ENCODE measurements around the gene CPA2. TPM values are rescaled to one million over a fixed set of nuclear protein-coding genes. Genes with fewer than 3 reads are reported as not detected.

CPA2 gene
- total RNA-seq, 1 experiment from 2014 or later: 0.90 TPM

GRCh38 chr7:130277763-130278643 is 11.3 kb downstream of the CPA2 start:
- Mint-ChIP-seq H3K27ac (no peak overlapping the region), H3K36me3 (no peaks in the 10 kb centered on the region), H3K4me1 (peaks cover 45% of the 10 kb centered on the region), H3K4me3 (no peak overlapping the region), H3K9me3 (no peaks in the 10 kb centered on the region), H3K27me3 (ENCODE audit: low read depth) (peaks cover 10% of the 10 kb centered on the region)
- ChIA-PET CTCF (interaction anchor here (0.8 to 1.6 kb wide), 11 partner anchors 14 to 214 kb away, joined by 3 to 8 read pairs (median 4); partner anchors contain the start of genes CPA4 and MEST), POLR2A (interaction anchor here (0.6 kb wide), 1 partner anchor 188 kb away, joined by 5 read pairs; no protein-coding TSS in a partner anchor)
- no peak for TF ChIP-seq CREB1 (CRISPR knock-in tag; IDR thresholded peaks at IDR 0.05)
- TF ChIP-seq MXD4 (CRISPR knock-in tag; IDR thresholded peaks at IDR 0.05; ENCODE audit: borderline replicate concordance): no peak
- no peak for TF ChIP-seq ZNF232 (CRISPR knock-in tag; IDR thresholded peaks at IDR 0.05)
- 0 out of 2 replicates have a peak, but pooled peaks have one; percentile 26 for TF ChIP-seq SP1 (CRISPR knock-in tag; conservative IDR thresholded peaks at IDR 0.05)
- TF ChIP-seq, protein P1, sequence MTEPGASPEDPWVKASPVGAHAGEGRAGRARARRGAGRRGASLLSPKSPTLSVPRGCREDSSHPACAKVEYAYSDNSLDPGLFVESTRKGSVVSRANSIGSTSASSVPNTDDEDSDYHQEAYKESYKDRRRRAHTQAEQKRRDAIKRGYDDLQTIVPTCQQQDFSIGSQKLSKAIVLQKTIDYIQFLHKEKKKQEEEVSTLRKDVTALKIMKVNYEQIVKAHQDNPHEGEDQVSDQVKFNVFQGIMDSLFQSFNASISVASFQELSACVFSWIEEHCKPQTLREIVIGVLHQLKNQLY (CRISPR knock-in tag; IDR thresholded peaks at IDR 0.05): no peak
- TF ChIP-seq NFE2L1 (CRISPR knock-in tag; IDR thresholded peaks at IDR 0.05): no peak
- TF ChIP-seq E2F4 (CRISPR knock-in tag; IDR thresholded peaks at IDR 0.05; ENCODE audit: borderline replicate concordance, low read depth): no peak
- TF ChIP-seq ZNF219 (CRISPR knock-in tag; IDR thresholded peaks at IDR 0.05; ENCODE audit: borderline replicate concordance): no peak
- TF ChIP-seq, protein P2, sequence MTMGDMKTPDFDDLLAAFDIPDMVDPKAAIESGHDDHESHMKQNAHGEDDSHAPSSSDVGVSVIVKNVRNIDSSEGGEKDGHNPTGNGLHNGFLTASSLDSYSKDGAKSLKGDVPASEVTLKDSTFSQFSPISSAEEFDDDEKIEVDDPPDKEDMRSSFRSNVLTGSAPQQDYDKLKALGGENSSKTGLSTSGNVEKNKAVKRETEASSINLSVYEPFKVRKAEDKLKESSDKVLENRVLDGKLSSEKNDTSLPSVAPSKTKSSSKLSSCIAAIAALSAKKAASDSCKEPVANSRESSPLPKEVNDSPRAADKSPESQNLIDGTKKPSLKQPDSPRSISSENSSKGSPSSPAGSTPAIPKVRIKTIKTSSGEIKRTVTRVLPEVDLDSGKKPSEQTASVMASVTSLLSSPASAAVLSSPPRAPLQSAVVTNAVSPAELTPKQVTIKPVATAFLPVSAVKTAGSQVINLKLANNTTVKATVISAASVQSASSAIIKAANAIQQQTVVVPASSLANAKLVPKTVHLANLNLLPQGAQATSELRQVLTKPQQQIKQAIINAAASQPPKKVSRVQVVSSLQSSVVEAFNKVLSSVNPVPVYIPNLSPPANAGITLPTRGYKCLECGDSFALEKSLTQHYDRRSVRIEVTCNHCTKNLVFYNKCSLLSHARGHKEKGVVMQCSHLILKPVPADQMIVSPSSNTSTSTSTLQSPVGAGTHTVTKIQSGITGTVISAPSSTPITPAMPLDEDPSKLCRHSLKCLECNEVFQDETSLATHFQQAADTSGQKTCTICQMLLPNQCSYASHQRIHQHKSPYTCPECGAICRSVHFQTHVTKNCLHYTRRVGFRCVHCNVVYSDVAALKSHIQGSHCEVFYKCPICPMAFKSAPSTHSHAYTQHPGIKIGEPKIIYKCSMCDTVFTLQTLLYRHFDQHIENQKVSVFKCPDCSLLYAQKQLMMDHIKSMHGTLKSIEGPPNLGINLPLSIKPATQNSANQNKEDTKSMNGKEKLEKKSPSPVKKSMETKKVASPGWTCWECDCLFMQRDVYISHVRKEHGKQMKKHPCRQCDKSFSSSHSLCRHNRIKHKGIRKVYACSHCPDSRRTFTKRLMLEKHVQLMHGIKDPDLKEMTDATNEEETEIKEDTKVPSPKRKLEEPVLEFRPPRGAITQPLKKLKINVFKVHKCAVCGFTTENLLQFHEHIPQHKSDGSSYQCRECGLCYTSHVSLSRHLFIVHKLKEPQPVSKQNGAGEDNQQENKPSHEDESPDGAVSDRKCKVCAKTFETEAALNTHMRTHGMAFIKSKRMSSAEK (CRISPR knock-in tag; IDR thresholded peaks at IDR 0.05; ENCODE audit: borderline replicate concordance): no peak
- TF ChIP-seq GABPB1 (CRISPR knock-in tag; IDR thresholded peaks at IDR 0.05): peak; percentile 63
- no peak for TF ChIP-seq PRRX2 (CRISPR knock-in tag; IDR thresholded peaks at IDR 0.05)
- TF ChIP-seq JAZF1 (CRISPR knock-in tag; IDR thresholded peaks at IDR 0.05): no peak
- no peak for TF ChIP-seq JUN (CRISPR knock-in tag; IDR thresholded peaks at IDR 0.05)
- no peak for TF ChIP-seq E2F1 (CRISPR knock-in tag; IDR thresholded peaks at IDR 0.05)
- no peak for TF ChIP-seq RELA (CRISPR knock-in tag; IDR thresholded peaks at IDR 0.05; ENCODE audit: borderline replicate concordance)
- TF ChIP-seq NR2C2 (CRISPR knock-in tag; IDR thresholded peaks at IDR 0.05): no peak
- no peak for TF ChIP-seq ZNF263 (CRISPR knock-in tag; IDR thresholded peaks at IDR 0.05; ENCODE audit: low read depth)
- no peak for TF ChIP-seq ARID4B (CRISPR knock-in tag; IDR thresholded peaks at IDR 0.05; ENCODE audit: borderline replicate concordance)
- DNase-seq (ENCODE audit: low spot score): peak; percentile 75
- ATAC-seq: peak; percentile 69
